ENCODE data around the gene PLPP3.
A peak's percentile ranks its signal among the peaks of the same experiment; 100 is the strongest.

PLPP3 gene

GRCh38 chr1:56545711-56546110 is 33.7 kb downstream of the PLPP3 start:
- no peak for DNase-seq

- no peak for DNase-seq
Measured at GRCh38 chr1:56543783-56544612, 35.4 kb downstream of the PLPP3 start.

- DNase-seq: no peak
Measured at GRCh38 chr1:56542651-56543050, 36.7 kb downstream of the PLPP3 start.

GRCh38 chr1:56541408-56541807 is 38.0 kb downstream of the PLPP3 start:
- no peak for DNase-seq

- no peak for DNase-seq
Measured at GRCh38 chr1:56540467-56540866, 38.9 kb downstream of the PLPP3 start.

GRCh38 chr1:56539520-56539931 is 39.8 kb downstream of the PLPP3 start:
- DNase-seq: no peak

- DNase-seq: no peak
Measured at GRCh38 chr1:56538532-56538931, 40.8 kb downstream of the PLPP3 start.

GRCh38 chr1:56537660-56538059 is 41.7 kb downstream of the PLPP3 start:
- DNase-seq: no peak

GRCh38 chr1:56535939-56536338 is 43.4 kb downstream of the PLPP3 start:
- DNase-seq: no peak

GRCh38 chr1:56535362-56535761 is 44.0 kb downstream of the PLPP3 start:
- DNase-seq: no peak

- peak; percentile 7 to 60 for DNase-seq
Measured at GRCh38 chr1:56534130-56534651, 45.2 kb downstream of the PLPP3 start.

GRCh38 chr1:56533621-56534020 is 45.7 kb downstream of the PLPP3 start:
- no peak for DNase-seq

- no peak for DNase-seq
Measured at GRCh38 chr1:56533197-56533596, 46.2 kb downstream of the PLPP3 start.

- peak; percentile 67 to 80 for DNase-seq
Measured at GRCh38 chr1:56532350-56532683, 47.0 kb downstream of the PLPP3 start.

- DNase-seq: no peak
Measured at GRCh38 chr1:56531624-56532349, 47.6 kb downstream of the PLPP3 start.

- no peak for DNase-seq
Measured at GRCh38 chr1:56529801-56530200, 49.6 kb downstream of the PLPP3 start.

GRCh38 chr1:56527548-56528302 is 51.6 kb downstream of the PLPP3 start:
- DNase-seq: peak in 1 of 2 experiments; percentile 25

- DNase-seq: peak in 1 of 2 experiments; percentile 55
Measured at GRCh38 chr1:56526571-56527174, 52.7 kb downstream of the PLPP3 start.

GRCh38 chr1:56525489-56526041 is 53.8 kb downstream of the PLPP3 start:
- DNase-seq: no peak

GRCh38 chr1:56524263-56524662 is 55.1 kb downstream of the PLPP3 start:
- DNase-seq: no peak

- no peak for DNase-seq
Measured at GRCh38 chr1:56522680-56523079, 56.7 kb downstream of the PLPP3 start.

- DNase-seq: no peak
Measured at GRCh38 chr1:56520016-56520601, 59.3 kb downstream of the PLPP3 start.

Measured in NCI-H526 (cell line).